GM23338 (cell line): ENCODE measurements around the gene HSF2BP.

Source experiments
- EZH2 ChIP-seq: fragments of 200-600 bp; sonication (generic); IDR thresholded peaks from one replicate; pipeline ENCODE4 v1.8.0; 2017; ENCODE audit warnings: antibody characterized with exemption, mild to moderate bottlenecking, low read depth; ENCODE audit not compliant: unreplicated experiment
- EZH2phosphoT487 ChIP-seq: fragments of 200-600 bp; sonication (generic); IDR thresholded peaks from one replicate; pipeline ENCODE4 v1.8.1; 2018; ENCODE audit warnings: antibody characterized with exemption; ENCODE audit not compliant: unreplicated experiment
- JUNB ChIP-seq: IDR thresholded peaks from one replicate; pipeline ENCODE4 v1.6.1; 2016; ENCODE audit warnings: antibody characterized with exemption; ENCODE audit not compliant: unreplicated experiment
- POLR2AphosphoS5 ChIP-seq: IDR thresholded peaks from 2 replicates; pipeline ENCODE4 v1.6.1; 2016; ENCODE audit warnings: antibody characterized with exemption, low read depth
- TF ChIP-seq, protein P1 (sequence below): IDR thresholded peaks from one replicate; pipeline ENCODE4 v1.6.1; 2018; ENCODE audit warnings: antibody characterized with exemption; ENCODE audit not compliant: unreplicated experiment
- TF ChIP-seq, protein P2 (sequence below), 2 experiments: fragments of 200-600 bp in 1 of 2; sonication (generic) in 1 of 2; conservative IDR thresholded peaks; 2 replicates each; pipeline versions ENCODE4 v1.5.1 to v1.6.1; 2016 to 2017; ENCODE audit warnings: antibody characterized with exemption in 2 of 2, low read depth in 2 of 2, mild to moderate bottlenecking in 2 of 2, moderate library complexity in 1 of 2
- TF ChIP-seq, protein P3 (sequence below): IDR thresholded peaks from 2 replicates; pipeline ENCODE4 v1.6.1; 2016; ENCODE audit warnings: antibody characterized with exemption

DNA sequence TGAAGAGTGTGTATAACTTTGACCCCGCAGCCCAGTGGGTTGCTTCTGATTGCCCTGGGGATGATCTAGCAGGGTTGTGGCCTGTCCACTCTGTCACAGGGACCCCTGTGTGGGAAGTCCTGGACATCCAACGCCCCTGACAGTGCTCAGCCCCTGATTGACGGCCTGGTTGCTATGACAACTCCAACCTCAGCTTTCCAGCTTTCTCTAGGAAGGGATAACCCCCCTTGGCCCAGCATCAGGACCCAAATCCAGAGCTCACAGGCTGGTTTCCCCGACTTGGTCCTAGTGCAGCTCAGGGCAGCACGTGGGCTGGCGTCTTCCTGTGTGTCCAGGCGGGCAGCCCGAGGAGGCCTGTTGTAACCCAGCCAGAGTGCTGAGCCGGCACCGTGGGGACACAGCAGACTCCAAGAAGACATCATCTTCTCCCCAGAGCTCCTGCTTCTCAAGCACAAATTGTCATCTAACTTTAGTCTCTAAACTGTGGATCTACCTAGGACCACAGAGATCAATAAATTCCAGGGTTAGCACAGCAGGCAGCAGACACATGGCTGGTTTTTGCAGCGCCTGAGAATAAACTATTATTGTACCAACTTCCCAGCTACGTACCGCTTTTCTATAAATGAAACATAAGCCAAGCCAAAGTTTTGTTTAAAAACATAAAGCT is 40.8 kb upstream of the HSF2BP start:
- TF ChIP-seq, protein P1, sequence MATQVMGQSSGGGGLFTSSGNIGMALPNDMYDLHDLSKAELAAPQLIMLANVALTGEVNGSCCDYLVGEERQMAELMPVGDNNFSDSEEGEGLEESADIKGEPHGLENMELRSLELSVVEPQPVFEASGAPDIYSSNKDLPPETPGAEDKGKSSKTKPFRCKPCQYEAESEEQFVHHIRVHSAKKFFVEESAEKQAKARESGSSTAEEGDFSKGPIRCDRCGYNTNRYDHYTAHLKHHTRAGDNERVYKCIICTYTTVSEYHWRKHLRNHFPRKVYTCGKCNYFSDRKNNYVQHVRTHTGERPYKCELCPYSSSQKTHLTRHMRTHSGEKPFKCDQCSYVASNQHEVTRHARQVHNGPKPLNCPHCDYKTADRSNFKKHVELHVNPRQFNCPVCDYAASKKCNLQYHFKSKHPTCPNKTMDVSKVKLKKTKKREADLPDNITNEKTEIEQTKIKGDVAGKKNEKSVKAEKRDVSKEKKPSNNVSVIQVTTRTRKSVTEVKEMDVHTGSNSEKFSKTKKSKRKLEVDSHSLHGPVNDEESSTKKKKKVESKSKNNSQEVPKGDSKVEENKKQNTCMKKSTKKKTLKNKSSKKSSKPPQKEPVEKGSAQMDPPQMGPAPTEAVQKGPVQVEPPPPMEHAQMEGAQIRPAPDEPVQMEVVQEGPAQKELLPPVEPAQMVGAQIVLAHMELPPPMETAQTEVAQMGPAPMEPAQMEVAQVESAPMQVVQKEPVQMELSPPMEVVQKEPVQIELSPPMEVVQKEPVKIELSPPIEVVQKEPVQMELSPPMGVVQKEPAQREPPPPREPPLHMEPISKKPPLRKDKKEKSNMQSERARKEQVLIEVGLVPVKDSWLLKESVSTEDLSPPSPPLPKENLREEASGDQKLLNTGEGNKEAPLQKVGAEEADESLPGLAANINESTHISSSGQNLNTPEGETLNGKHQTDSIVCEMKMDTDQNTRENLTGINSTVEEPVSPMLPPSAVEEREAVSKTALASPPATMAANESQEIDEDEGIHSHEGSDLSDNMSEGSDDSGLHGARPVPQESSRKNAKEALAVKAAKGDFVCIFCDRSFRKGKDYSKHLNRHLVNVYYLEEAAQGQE, result no peak
- TF ChIP-seq, protein P2, sequence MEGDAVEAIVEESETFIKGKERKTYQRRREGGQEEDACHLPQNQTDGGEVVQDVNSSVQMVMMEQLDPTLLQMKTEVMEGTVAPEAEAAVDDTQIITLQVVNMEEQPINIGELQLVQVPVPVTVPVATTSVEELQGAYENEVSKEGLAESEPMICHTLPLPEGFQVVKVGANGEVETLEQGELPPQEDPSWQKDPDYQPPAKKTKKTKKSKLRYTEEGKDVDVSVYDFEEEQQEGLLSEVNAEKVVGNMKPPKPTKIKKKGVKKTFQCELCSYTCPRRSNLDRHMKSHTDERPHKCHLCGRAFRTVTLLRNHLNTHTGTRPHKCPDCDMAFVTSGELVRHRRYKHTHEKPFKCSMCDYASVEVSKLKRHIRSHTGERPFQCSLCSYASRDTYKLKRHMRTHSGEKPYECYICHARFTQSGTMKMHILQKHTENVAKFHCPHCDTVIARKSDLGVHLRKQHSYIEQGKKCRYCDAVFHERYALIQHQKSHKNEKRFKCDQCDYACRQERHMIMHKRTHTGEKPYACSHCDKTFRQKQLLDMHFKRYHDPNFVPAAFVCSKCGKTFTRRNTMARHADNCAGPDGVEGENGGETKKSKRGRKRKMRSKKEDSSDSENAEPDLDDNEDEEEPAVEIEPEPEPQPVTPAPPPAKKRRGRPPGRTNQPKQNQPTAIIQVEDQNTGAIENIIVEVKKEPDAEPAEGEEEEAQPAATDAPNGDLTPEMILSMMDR (conservative IDR thresholded peaks at IDR 0.05; ENCODE audit: low read depth in 2 of 2), result no peak
- TF ChIP-seq JUNB (no peak), EZH2phosphoT487 (no peak), POLR2AphosphoS5 (no peak), EZH2 (no peak)
- TF ChIP-seq, protein P3, sequence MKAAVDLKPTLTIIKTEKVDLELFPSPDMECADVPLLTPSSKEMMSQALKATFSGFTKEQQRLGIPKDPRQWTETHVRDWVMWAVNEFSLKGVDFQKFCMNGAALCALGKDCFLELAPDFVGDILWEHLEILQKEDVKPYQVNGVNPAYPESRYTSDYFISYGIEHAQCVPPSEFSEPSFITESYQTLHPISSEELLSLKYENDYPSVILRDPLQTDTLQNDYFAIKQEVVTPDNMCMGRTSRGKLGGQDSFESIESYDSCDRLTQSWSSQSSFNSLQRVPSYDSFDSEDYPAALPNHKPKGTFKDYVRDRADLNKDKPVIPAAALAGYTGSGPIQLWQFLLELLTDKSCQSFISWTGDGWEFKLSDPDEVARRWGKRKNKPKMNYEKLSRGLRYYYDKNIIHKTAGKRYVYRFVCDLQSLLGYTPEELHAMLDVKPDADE, result no peak
